Lower lobe of right lung (tissue), 2 donors: ENCODE data around the gene DLEC1. TPM values are rescaled to one million over a fixed set of nuclear protein-coding genes. Genes with fewer than 3 reads are reported as not detected.
A peak's percentile ranks its signal among the peaks of the same experiment; 100 is the strongest.

Source experiments
- ATAC-seq, 2 donors: fragments of 200-7000 bp; cut with Tn5 transposase; one replicate each; pipeline ENCODE4 v1.9.1; 2020 to 2022; ENCODE audit warnings: mild to moderate bottlenecking in 2 of 2, moderate library complexity in 2 of 2
- DNase-seq: peaks from one replicate; pipeline ENCODE4 v3.0.0-alpha.2; 2020
- H3K27ac ChIP-seq: fragments of 200-600 bp; one replicate; pipeline ENCODE4 v1.8.0; 2022
- H3K27me3 ChIP-seq: fragments of 200-600 bp; one replicate; pipeline ENCODE4 v1.8.0; 2022; ENCODE audit warnings: low read depth
- H3K36me3 ChIP-seq: fragments of 200-600 bp; one replicate; pipeline ENCODE4 v1.8.0; 2022; ENCODE audit warnings: mild to moderate bottlenecking
- H3K4me1 ChIP-seq: fragments of 200-600 bp; one replicate; pipeline ENCODE4 v1.8.0; 2022
- H3K4me3 ChIP-seq: fragments of 200-600 bp; one replicate; pipeline ENCODE4 v1.8.0; 2022; ENCODE audit warnings: mild to moderate bottlenecking
- H3K9me3 ChIP-seq: fragments of 200-600 bp; one replicate; pipeline ENCODE4 v1.8.0; 2022
- CTCF ChIP-seq: fragments of 200-600 bp; IDR thresholded peaks from one replicate; pipeline ENCODE4 v1.8.0; 2022; ENCODE audit warnings: antibody characterized with exemption, mild to moderate bottlenecking
- intact Hi-C: fragments of 100-400 bp; cut with DNase I; formaldehyde crosslinking; loops from one replicate; pipeline ENCODE4 v1.11.0; 2022
- total RNA-seq: library from RNA; stranded (reverse); fragmentation: NEBNext Ultra II Directional; extraction: Animal tissue kit (Norgen Biotek cat#: 25700); gene quantifications from one replicate; pipeline ENCODE4 v1.2.1, GENCODE V29; 2021
- donor health status: DM: no; HTN: yes; CAD: no; lungs with severe emphysema.

The DLEC1 gene
- total RNA-seq, 1 donor from 2014 or later = 15.0 TPM

GRCh38 chr3:38021196-38021595 lies 17.8 kb upstream of the DLEC1 start:
- DNase-seq (peak; percentile 34), ATAC-seq (no peak)
- Histone ChIP-seq H3K36me3 (peaks cover 37% of the 10 kb centered on the region), H3K27ac (no peak overlapping the region), H3K4me1 (peaks cover 26% of the 10 kb centered on the region), H3K9me3 (peaks cover 1% of the 10 kb centered on the region), H3K27me3 (no peaks in the 10 kb centered on the region), H3K4me3 (no peak overlapping the region)
- intact Hi-C loops = no loop called here
- TF ChIP-seq CTCF = no peak

GRCh38 chr3:38022301-38022700 lies 16.7 kb upstream of the DLEC1 start:
- peaks cover 27% of the 10 kb centered on the region for H3K4me1 ChIP-seq
- no peak for ATAC-seq
- H3K27ac ChIP-seq = peak overlapping the region; percentile 19
- H3K27me3 ChIP-seq = no peaks in the 10 kb centered on the region
- peaks cover 26% of the 10 kb centered on the region for H3K36me3 ChIP-seq
- no peak overlapping the region for H3K4me3 ChIP-seq
- peak; percentile 33 for DNase-seq
- H3K9me3 ChIP-seq = no peaks in the 10 kb centered on the region
- intact Hi-C loops = no loop called here
- no peak for TF ChIP-seq CTCF

- DNase-seq (peak; percentile 41), ATAC-seq (no peak)
- intact Hi-C loops = no loop called here
- H3K36me3 ChIP-seq = peaks cover 18% of the 10 kb centered on the region
- peaks cover 30% of the 10 kb centered on the region for H3K4me1 ChIP-seq
- H3K4me3 ChIP-seq = peak overlapping the region; percentile 85
- peak overlapping the region; percentile 90 for H3K27ac ChIP-seq
- H3K27me3 ChIP-seq = no peaks in the 10 kb centered on the region
- no peak for TF ChIP-seq CTCF
- H3K9me3 ChIP-seq = no peaks in the 10 kb centered on the region
Observed at GRCh38 chr3:38022896-38023709, 15.9 kb upstream of the DLEC1 start.

GRCh38 chr3:38026856-38027255 lies 12.2 kb upstream of the DLEC1 start:
- H3K27ac ChIP-seq = no peak overlapping the region
- no peak for ATAC-seq
- no peak for DNase-seq

More at GRCh38 chr3:38026856-38027255, 12.2 kb upstream of the DLEC1 start:
- Histone ChIP-seq H3K9me3 (no peaks in the 10 kb centered on the region), H3K27me3 (no peaks in the 10 kb centered on the region), H3K4me1 (peaks cover 59% of the 10 kb centered on the region), H3K4me3 (no peak overlapping the region), H3K36me3 (no peaks in the 10 kb centered on the region)
- intact Hi-C loops = no loop called here
- TF ChIP-seq CTCF = no peak
